Endothelial cell of umbilical vein (primary cell): Measurements from ENCODE around the gene CD83. TPM values are rescaled to one million over a fixed set of nuclear protein-coding genes. Genes with fewer than 3 reads are reported as not detected.

ENCODE experiments used
- BruUV-seq: library from RNA; stranded (reverse); fragments of 400-500 nt; replicated peaks from 2 replicates; lab custom pipeline; 2021; lab: Mats Ljungman, UMichigan
- CTCF ChIA-PET: fragments of 300-600, 350-600 bp; sonication (Branson Sonifier 250); formaldehyde crosslinking; loops from one replicate; lab custom pipeline; 2021; ENCODE audit warnings: antibody characterized with exemption, inconsistent platforms; lab: Charles Lee
- POLR2A ChIA-PET: fragments of 300-600, 350-600 bp; sonication (Branson Sonifier 250); formaldehyde crosslinking; loops from one replicate; lab custom pipeline; 2021; ENCODE audit warnings: antibody characterized with exemption, inconsistent platforms; lab: Charles Lee
- DNase-seq: peaks from one replicate; pipeline ENCODE4 v3.0.0-alpha.2; 2011; ENCODE audit warnings: low read depth, low spot score
- FAIRE-seq: peaks from 2 replicates; lab custom pipeline; 2011; peaks lifted over from hg19 to GRCh38; lab: Jason Lieb, UNC
- H2AFZ ChIP-seq: 2 replicates; pipeline ENCODE4 v1.6.0; 2012; ENCODE audit warnings: low read depth, low read length, control low read depth, inconsistent platforms
- H3K27ac ChIP-seq: 2 replicates; pipeline ENCODE4 v1.5.1; 2011; ENCODE audit warnings: low read depth, mild to moderate bottlenecking, control low read depth, low read length, moderate library complexity; ENCODE audit not compliant: insufficient read depth
- H3K27me3 ChIP-seq, 2 experiments: 2 replicates each; pipeline versions ENCODE4 v1.6.0 to v1.6.1; 2011; ENCODE audit warnings: low read length in 2 of 2, mixed read lengths in 1 of 2; ENCODE audit not compliant: control insufficient read depth in 2 of 2, insufficient read depth in 2 of 2
- H3K36me3 ChIP-seq, 2 experiments: 2 replicates in 1 of 2; 3 replicates in 1 of 2; pipeline ENCODE4 v1.5.1; 2011; ENCODE audit warnings: low read length in 2 of 2, mild to moderate bottlenecking in 1 of 2, moderate library complexity in 1 of 2; ENCODE audit not compliant: control insufficient read depth in 2 of 2, insufficient read depth in 2 of 2; ENCODE audit errors: extremely low read depth in 1 of 2
- H3K4me1 ChIP-seq: 3 replicates; pipeline ENCODE4 v1.5.1; 2011; ENCODE audit warnings: mild to moderate bottlenecking, low read length; ENCODE audit not compliant: control insufficient read depth, insufficient read depth; ENCODE audit errors: extremely low read depth
- H3K4me2 ChIP-seq: 2 replicates; pipeline ENCODE4 v1.6.1; 2011; ENCODE audit warnings: low read length, control low read depth, mixed read lengths; ENCODE audit not compliant: insufficient read depth
- H3K4me3 ChIP-seq, 3 experiments: fragments of 200-600 bp in 1 of 3; sonication (generic), shearing (Covaris generic) in 1 of 3; replicated peaks in 1 of 3; 2 replicates each; pipeline ENCODE4 v1.5.1; 2011 to 2016; ENCODE audit warnings: control low read depth in 3 of 3, low read length in 3 of 3, mild to moderate bottlenecking in 2 of 3, inconsistent platforms in 1 of 3, low read depth in 1 of 3, moderate library complexity in 1 of 3; ENCODE audit not compliant: insufficient read depth in 1 of 3
- H3K79me2 ChIP-seq: 2 replicates; pipeline ENCODE4 v1.6.0; 2012; ENCODE audit warnings: low read length, inconsistent platforms; ENCODE audit not compliant: control insufficient read depth, insufficient read depth
- H3K9ac ChIP-seq: replicated peaks from 2 replicates; pipeline ENCODE3; 2011; ENCODE audit warnings: low read length, control low read depth; ENCODE audit not compliant: insufficient read depth; ENCODE audit errors: extremely low read depth
- H3K9me1 ChIP-seq: replicated peaks from 3 replicates; pipeline ENCODE4 v1.6.0; 2011; ENCODE audit warnings: mild to moderate bottlenecking, low read length; ENCODE audit not compliant: control insufficient read depth, insufficient read depth; ENCODE audit errors: extremely low read depth
- H3K9me3 ChIP-seq: replicated peaks from 2 replicates; pipeline ENCODE4 v1.5.1; 2012; ENCODE audit warnings: low read length, inconsistent platforms; ENCODE audit not compliant: control insufficient read depth, insufficient read depth
- H4K20me1 ChIP-seq: replicated peaks from 2 replicates; pipeline ENCODE3; 2011; ENCODE audit warnings: mild to moderate bottlenecking, low read length; ENCODE audit not compliant: control insufficient read depth, insufficient read depth; ENCODE audit errors: extremely low read depth
- CTCF ChIP-seq, 2 donors: IDR thresholded peaks; 1 replicate in 1 of 2; 2 replicates in 1 of 2; pipeline ENCODE4 v1.5.1; 2011; ENCODE audit warnings: low read length in 2 of 2, mild to moderate bottlenecking in 2 of 2, moderate library complexity in 2 of 2, control low read depth in 1 of 2, inconsistent platforms in 1 of 2, low read depth in 1 of 2; ENCODE audit not compliant: insufficient read depth in 1 of 2; ENCODE audit errors: extremely low read depth in 1 of 2
- EZH2 ChIP-seq: IDR thresholded peaks from 2 replicates; pipeline ENCODE4 v1.6.1; 2012; ENCODE audit warnings: borderline replicate concordance, low read depth, mild to moderate bottlenecking, moderate library complexity, low read length, inconsistent platforms; ENCODE audit not compliant: severe bottlenecking
- FOS ChIP-seq: IDR thresholded peaks from 2 replicates; pipeline ENCODE4 v1.6.1; 2011; ENCODE audit warnings: mild to moderate bottlenecking, low read length, moderate library complexity, borderline replicate concordance; ENCODE audit not compliant: insufficient read depth
- GATA2 ChIP-seq: IDR thresholded peaks from 2 replicates; pipeline ENCODE4 v1.7.0; 2011; ENCODE audit warnings: low read depth, mild to moderate bottlenecking, moderate library complexity, mixed read lengths, low read length; ENCODE audit not compliant: insufficient read length, insufficient read depth
- JUN ChIP-seq: IDR thresholded peaks from 2 replicates; pipeline ENCODE4 v1.6.1; 2011; ENCODE audit warnings: borderline replicate concordance, low read depth; ENCODE audit not compliant: insufficient read length, insufficient read depth
- MAX ChIP-seq: IDR thresholded peaks from 2 replicates; pipeline ENCODE4 v1.6.1; 2011; ENCODE audit not compliant: insufficient read depth, insufficient read length
- MYC ChIP-seq: IDR thresholded peaks from one replicate; pipeline ENCODE4 v1.6.1; 2011; ENCODE audit warnings: mild to moderate bottlenecking, low read depth, low read length
- POLR2A ChIP-seq: IDR thresholded peaks from 2 replicates; pipeline ENCODE4 v1.6.1; 2012; ENCODE audit warnings: low read depth, mild to moderate bottlenecking, control low read depth, low read length
- POLR2AphosphoS5 ChIP-seq: IDR thresholded peaks from 2 replicates; pipeline ENCODE4 v1.6.1; 2012; ENCODE audit warnings: low read depth, mild to moderate bottlenecking, control low read depth, low read length, moderate library complexity; ENCODE audit not compliant: insufficient read depth
- dilution Hi-C: fragments of 300-500 bp; cut with MboI; formaldehyde crosslinking; loops from one replicate; pipeline ENCODE4 v1.15.0; 2019; ENCODE audit warnings: low sequenced_read_pairs; ENCODE audit not compliant: extremely low pct_ligation_motif_present
- intact Hi-C: fragments of 100-400 bp; cut with micrococcal nuclease; formaldehyde crosslinking; loops from one replicate; pipeline ENCODE4 v1.10.0; 2022
- polyA plus RNA-seq, 4 experiments: library from polyadenylated mRNA; depleted of rRNA in 3 of 4; stranded (reverse) in 3 of 4; unstranded in 1 of 4; fragments of >200 nt; gene quantifications; 2 replicates each; pipeline versions ENCODE4 v1.2.1 to v1.2.3, GENCODE V29; 2011 to 2012; ENCODE audit warnings: missing spikeins in 1 of 4
- total RNA-seq: library from RNA; stranded (reverse); gene quantifications from 2 replicates; pipeline ENCODE4 v1.2.3, GENCODE V29; 2021

CD83 gene
- total and polyA plus RNA-seq, 2 donors (not counting 3 experiments of a cell fraction or from before 2014, with no cell fraction given) = 0.40 to 0.46 TPM

- ChIA-PET CTCF (interaction anchor here (1.0 to 2.1 kb wide), 4 partner anchors 8 to 166 kb away, joined by 3 to 10 read pairs (median 4); partner anchors contain the start of gene RNF182), POLR2A (no interaction called here)
- no peak for FAIRE-seq
- Histone ChIP-seq H3K4me3 (peak overlapping the region; percentile 25 to 69 (median 61)), H3K9ac (peak overlapping the region; percentile 41), H3K27ac (no peak overlapping the region), H3K27me3 (no peaks in the 10 kb centered on the region), H3K36me3 (no peaks in the 10 kb centered on the region), H3K4me1 (peaks cover 2% of the 10 kb centered on the region), H3K4me2 (peak overlapping the region; percentile 81), H4K20me1 (no peaks in the 10 kb centered on the region), H3K9me1 (no peaks in the 10 kb centered on the region), H3K79me2 (no peaks in the 10 kb centered on the region), H3K9me3 (no peaks in the 10 kb centered on the region), H2AFZ (peak overlapping the region; percentile 99)
- TF ChIP-seq GATA2 (no peak), EZH2 (no peak), MAX (no peak), POLR2AphosphoS5 (no peak), MYC (no peak), CTCF (IDR thresholded peaks at IDR 0.05; ENCODE audit: extremely low read depth in 1 of 2, insufficient read depth in 1 of 2, low read depth in 1 of 2, low read length in 2 of 2) (no peak), JUN (no peak), POLR2A (no peak), FOS (no peak)
- dilution Hi-C loops (no loop called here), intact Hi-C loops (no loop called here)
- no TSS peak for BruUV-seq
- DNase-seq = peak; percentile 59
Measured at GRCh38 chr6:14075095-14075503, 42.5 kb upstream of the CD83 start.
